GM21619 (cell line): ENCODE data around the gene CHRNE.
"Not testable (repeated sequence)": the region's sequence is repeated elsewhere in the genome, so short reads cannot be mapped to it uniquely, and the experiment has no call there.

ENCODE experiments used
- ATAC-seq: cut with Tn5 transposase; IDR thresholded peaks from one replicate; pipeline ENCODE4 v1.9.1; 2021; ENCODE audit not compliant: unreplicated experiment

CHRNE gene

DNA sequence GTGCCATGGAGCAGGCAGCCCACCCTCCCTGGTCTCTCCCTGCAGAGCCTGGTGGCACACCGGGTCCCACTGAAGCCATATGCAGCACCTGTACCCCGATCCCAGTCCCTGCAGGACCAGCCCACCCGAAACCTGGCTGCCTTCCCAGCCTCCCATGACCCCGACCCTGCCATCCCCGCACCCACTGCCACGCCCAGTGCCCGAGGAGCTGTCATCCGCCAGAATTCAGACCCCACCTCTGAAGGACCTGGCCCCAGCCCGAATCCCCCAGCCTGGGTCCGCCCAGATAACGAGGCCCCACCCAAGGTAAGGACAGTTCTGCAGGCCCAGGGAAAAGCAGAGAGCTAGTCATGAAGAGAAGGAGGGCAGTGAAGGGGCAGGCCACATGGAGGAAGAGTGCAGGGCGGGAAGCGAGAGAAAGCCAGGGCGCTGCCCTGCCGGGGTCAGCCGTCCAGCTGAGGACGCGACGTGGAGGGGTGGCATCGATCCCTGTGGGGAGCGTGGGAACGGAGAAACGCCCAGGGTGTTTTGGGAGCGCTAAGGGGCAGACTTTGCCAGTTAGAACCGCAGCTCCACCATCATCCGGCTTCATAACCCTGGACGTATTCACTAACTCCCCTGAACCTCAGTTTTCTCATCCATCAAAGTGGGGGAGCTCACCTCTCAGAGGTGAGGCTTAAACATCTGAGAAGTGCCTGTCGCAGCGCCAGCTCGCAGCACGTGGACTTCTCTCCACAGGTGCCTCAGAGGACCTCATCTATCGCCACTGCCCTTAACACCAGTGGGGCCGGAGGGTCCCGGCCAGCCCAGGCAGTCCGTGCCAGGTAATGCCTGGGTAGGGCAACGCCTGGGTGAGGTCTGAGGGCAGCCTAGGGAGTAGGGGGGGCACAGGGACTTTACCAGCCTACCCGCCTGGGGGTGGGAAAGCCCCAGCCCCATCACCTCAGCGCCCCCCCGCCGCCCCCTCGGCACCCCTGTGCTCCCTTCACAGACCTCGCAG, 11.2 kb downstream of the CHRNE start:
- no peak for ATAC-seq

DNA sequence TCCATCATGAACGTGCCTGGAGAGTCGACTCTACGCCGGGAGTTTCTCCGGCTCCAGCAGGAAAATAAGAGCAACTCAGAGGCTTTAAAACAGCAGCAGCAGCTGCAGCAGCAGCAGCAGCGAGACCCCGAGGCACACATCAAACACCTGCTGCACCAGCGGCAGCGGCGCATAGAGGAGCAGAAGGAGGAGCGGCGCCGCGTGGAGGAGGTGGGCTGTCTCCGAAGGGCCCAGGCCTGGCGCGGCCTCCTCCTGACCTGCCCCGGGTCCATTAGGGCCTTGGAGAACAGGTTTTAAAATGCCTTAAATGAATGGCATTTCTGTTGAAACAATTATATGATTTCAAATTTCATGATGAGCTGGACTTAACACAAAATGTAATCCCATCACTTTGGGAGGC, 15.3 kb downstream of the CHRNE start:
- ATAC-seq = no peak

DNA sequence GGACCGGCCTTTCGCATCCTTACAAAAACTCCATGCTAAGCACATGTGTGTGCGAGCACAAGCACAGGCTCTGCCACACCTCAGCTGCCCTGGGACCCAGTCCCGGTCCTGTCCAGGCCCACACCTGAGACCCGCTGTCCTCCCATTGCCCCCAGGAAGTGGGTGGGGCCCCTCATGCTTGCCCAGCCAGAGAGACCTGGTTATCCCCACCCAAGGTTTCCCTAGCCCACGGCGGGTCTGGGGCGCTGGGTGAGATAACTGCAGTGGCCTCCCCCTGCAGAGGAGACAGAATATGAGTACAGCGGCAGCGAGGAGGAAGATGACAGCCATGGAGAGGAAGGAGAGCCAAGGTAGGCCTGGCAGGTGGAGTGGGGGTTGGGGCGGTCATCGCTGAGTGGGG, 16.1 kb downstream of the CHRNE start:
- no peak for ATAC-seq

DNA sequence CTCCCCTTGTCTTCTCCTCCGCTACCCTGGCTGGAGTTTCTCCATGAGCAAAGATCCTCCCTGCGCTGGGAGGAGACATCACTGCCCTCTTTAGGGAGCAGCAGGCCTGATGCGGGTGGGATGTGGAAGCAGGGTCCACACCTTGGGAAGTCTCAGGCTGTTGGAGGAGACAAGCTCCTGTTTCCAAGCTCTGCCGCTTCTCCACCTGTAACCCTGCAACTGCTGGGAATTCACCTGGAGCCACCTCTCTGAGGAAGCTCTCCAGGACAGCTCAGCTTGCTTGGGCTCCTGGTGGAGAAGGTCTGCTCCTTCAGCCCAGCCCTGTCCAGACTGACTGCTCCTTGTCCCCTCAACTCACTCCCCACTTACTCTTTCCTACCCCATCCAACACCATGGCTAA, 18.4 kb downstream of the CHRNE start:
- ATAC-seq = no peak

DNA sequence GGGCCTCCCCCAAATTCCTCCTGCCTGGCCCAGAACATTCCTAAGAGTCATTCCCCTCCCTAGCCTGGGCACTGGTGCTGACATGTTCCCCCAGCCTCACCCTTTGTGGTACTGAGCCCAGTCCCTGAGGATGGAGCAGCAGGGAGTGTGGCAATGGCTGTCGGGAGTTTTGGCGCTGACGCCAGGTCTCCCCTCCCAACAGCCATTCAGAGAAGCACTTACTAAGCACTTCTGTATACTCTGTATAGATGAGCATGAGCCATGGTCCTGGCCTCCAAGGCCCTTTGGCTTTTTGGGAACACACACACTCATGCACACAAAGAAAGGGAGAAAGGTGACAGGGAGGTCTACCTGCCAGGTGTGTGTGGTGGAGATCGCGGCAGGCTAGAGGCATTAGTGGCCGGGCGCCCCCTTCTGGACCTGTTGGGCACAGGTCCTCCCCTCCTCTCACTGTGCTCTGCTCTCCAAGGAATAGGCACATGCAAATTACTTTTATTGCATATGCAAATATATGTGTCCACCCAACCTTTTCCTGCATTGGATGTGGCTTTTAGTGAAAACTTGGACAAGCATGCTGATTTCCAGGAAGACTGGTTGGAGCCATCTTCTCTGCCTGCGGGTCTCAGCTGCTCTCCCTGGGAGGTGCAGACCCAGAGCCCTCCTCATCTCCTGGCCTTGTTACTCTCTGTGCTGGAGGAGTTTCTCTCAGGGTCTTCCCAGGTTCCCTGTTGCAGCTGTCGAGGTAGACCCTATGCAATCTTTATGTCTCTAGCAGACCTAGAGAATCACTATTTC, 20.9 kb downstream of the CHRNE start:
- ATAC-seq = no peak

DNA sequence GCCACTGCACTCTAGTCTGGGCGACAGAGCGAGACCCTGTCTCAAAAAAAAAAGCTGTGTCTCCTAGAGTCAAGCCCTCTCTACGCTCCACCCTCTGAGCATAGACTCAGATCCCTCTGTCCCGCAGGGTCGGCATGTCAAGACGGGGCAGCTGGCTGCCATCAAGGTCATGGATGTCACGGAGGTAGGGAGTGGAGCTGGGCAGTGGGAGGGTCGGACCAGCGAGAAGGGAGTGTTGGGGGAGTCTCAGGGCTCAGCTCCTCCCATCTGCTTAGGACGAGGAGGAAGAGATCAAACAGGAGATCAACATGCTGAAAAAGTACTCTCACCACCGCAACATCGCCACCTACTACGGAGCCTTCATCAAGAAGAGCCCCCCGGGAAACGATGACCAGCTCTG, 22.0 kb downstream of the CHRNE start:
- ATAC-seq = no peak

DNA sequence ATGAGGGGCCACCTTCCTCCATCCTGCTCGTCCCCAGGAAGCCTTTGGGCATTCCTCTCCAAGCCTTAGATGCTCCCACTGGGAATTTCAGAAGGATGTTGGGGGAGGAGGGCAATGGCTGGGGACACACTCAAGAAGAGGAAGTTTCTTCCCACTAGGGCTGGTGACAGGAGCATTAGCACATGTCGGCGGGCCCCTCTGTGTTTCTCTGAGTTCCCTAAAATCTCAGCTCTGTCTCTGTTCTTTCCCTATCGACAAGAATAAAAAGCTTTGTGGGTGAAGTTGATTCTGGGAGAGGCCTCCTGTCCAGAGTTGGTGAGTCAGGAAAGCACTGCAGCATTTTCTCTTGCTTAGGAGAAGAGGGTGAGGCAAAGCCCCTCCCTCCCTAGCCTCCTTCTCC, 23.3 kb downstream of the CHRNE start:
- ATAC-seq = no peak

DNA sequence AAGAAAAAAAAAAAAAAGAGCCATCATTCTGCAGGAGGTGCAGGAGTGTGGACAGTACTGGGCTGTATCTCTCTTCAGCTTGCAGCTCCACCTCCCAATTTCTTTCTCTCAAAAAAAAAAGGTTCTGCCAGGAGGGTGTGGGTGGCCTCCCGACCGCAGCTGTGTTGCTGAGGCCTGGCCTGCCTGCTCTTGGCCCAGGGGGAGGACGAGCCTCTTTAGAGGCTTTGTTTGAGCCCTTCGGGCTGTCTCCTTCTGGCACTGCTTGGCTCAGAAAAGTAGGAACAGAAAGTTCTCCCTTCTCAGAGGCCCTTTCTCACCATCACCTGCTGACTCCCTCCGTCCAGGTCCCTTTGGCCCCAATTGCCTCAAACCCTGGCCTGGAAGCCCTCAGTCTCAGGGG, 25.8 kb downstream of the CHRNE start:
- no peak for ATAC-seq

DNA sequence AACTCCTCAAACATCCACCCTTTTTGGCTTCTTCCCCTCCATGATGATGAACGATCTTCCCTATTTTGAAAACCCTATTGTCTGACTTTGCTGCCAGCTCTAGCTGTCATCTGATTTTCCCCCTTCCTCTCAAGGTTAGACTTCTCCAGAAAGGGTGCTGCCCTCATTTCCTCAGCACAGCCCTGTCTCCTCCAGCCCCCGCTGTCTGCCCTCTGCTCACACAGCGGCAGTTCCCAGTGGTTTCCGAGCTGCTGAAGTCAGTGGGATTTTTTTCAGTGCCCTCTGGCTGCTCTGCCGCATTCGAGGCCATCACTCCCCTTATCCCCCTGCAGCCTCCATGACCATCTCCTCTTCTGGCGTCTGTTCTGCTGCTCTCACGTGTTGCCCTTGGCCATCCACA, 30.1 kb downstream of the CHRNE start:
- ATAC-seq = no peak

DNA sequence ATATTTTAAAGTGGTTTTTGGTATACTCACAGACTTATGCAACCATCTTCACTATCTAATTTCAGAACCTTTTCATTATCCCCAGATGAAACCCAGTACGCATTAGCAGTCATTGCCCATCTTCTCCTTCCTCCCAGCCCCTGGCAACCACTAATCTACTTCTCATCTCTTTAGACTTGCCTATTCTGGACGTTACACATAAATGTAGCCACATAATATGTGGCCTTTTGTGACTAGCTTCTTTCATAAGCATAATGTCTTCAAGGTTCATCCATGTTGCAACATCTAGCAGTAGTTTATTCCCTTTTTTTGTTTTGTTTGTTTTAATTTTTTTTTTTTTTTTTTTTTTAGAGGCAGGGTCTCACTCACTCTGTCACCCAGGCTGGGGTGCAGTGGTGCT, 32.0 kb downstream of the CHRNE start:
- no peak for ATAC-seq

DNA sequence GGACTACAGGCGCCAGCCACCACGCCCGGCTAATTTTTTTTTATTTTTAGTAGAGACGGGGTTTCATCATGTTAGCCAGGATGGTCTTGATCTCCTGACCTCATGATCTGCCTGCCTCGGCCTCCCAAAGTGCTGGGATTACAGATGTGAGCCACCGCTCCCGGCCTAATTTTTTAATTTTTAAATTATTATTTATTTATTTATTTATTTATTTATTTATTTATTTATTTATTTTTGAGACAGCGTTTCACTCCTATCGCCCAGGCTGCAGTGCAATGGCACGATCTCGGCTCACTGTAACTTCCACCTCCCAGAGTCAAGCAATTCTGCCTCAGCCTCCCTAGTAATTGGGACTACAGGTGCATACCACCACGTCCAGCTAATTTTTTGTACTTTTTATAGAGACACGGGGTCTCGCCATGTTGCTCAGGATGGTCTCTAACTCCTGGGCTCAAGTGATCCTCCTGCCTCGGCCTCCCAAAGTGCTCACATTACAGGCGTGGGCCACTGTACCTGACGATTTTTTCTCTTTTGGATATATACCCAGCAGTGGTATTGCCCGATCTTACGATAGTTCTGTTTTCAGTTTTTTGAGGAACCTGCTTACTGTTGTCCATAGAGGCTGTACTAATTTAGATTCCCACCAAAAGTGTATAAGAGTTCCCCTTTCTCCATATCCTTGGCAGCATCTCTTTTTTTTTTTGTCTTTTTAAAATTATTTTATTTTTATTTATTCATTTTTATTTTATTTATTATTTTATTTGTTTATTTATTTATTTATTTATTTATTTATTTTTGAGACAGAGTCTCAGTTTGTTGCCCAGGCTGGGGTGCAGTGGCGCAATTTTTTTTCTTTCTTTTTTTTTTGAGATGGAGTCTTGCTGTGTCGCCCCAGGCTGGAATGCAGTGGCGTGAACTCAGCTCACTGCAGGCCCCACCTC, 33.6 kb downstream of the CHRNE start:
- ATAC-seq = not testable (repeated sequence)

DNA sequence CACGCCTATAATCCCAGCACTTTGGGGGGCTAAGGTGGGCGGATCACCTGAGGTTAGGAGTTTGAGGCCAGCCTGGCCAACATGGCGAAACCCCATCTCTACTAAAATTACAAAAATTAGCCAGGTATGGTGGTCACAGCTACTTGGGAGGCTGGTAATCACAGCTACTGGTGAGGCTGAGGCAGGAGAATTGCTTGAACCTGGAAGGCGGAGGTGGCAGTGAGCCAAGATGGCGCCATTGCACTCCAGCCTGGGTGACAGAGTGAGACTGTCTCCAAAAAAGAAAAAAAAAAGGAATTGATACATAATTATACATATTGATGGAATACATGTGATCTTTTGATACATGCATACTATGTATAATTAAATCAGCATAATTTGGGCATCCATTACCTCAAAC, 35.4 kb downstream of the CHRNE start:
- ATAC-seq = not testable (repeated sequence)

DNA sequence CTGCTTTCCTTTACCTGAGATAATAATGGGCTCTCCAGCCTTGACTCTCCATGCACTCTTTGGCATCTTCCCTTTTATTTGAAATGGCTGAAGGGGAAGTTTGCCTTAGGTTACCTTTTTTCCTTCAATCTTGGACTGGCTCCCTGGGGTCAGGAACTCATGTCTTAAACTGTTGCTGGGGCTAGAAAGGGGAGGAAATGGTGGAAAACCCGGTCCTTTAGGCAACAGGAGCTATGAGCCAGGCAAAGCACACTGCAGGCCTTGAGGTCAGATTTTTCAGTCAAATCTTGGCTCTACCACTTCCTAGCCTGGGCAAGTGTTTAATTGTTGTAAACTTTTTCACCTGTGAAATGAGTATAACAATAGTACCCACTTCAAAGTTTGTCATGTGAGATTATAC, 39.6 kb downstream of the CHRNE start:
- ATAC-seq = no peak

DNA sequence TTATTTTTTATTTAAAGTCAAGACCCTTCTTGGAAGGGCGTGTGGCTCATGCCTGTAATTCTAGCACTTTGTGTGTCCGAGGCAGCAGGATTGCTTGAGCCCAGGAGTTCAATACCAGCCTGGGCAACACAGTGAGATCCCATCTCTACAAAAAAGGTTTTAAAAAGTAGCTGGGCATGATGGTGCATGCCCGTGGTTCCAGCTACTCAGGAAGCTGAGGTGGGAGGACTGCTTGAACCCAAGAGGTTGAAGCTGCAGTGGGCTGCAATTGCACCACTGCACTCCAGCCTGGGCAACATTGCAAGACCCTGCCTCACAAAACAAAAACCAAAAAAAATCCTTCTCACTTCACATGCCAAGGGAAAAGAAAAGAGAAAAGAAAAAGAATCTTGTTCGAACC, 40.2 kb downstream of the CHRNE start:
- ATAC-seq = no peak

DNA sequence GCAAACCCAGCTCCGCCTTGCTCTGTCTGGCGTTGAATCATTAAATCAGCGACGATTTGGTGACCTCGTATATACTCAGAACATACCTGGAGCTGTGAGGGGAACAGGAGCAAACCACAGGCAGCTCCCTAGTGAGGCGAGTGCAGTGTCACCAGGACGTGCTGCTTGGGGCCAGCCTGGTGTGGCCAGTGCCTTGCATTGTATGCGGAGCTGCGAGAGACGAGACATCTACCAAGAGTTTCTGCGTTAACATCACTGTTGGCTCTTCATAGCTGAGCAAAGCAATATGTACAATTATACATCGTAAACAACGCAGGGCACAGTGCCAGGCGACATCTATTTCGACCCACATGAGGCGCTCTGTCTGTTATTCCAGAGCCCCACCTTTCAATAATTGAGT, 41.8 kb downstream of the CHRNE start:
- ATAC-seq = no peak

DNA sequence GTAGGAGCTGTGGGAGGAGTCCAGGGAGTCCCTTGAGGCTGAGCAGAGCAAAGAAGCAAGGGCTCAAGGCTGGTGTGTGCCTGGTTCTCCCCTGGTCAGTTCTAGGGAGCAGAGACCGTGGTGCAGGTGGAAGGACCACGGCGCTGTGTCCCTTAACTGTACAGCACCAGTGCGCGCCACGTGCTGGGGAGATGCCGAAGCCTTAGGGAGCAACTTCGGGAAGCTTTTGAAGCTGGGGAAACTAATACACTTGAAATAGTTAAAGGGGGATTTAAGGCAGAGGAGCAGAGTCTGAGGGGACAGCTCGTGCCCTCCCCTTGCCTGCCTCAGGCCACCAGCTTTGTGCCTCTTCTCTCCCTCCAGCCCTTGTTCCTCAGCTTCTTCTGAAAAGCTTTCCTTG, 42.2 kb downstream of the CHRNE start:
- ATAC-seq = no peak

DNA sequence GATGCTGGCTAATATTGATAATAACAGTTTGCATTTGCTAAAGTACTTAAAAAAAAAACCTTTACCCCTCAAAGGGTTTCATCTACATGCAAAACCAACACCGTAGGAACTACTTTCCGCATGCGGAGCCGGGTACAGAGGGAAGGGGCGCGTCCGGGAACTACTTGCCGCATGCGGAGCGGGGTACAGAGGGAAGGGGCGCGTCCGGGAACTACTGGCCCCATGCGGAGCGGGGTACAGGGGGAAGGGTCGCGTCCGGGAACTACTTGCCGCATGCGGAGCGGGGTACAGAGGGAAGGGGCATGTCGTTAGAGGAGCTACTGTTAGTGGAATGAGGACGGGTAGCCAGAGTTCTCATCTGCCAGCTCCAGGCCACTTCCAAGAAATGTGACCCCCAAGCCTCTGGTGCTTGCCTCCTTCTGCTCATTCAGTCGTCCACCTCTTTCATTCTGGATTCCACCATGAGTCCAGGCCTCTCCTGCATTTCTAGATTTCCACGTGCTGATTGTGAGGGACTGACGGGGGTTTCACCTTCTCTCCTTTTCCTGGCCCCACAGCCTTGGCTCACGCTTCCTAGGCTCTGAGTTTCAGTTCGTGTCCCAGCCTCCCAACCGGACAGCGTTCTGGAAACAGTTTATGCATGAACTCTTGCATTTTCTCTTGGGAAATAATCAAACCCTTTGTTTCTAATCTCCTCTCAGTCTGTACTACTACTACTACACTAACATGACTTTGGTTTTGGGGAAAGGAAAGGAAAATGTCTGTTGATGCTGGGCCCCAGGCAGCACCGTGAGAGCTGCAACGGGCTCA, 42.9 kb downstream of the CHRNE start:
- no peak for ATAC-seq

DNA sequence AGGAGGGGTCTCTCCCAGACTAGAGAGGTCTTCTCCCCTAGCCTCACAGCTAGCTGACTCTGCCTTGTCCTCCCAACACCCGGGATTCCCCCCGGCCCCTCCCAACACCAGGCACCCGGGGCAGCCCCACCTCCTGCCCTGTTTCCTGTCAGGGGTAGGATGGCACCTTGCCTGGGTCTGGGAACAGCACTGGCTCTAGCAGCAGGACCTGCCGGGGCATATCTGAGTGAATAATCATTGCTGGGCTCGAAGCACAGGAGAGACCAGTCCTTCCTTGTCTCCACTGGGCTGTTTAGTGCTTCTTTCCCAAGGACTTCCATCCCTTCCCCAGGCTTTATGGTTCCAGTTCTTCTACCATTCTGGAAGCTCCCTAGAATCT, 44.0 kb downstream of the CHRNE start:
- no peak for ATAC-seq

DNA sequence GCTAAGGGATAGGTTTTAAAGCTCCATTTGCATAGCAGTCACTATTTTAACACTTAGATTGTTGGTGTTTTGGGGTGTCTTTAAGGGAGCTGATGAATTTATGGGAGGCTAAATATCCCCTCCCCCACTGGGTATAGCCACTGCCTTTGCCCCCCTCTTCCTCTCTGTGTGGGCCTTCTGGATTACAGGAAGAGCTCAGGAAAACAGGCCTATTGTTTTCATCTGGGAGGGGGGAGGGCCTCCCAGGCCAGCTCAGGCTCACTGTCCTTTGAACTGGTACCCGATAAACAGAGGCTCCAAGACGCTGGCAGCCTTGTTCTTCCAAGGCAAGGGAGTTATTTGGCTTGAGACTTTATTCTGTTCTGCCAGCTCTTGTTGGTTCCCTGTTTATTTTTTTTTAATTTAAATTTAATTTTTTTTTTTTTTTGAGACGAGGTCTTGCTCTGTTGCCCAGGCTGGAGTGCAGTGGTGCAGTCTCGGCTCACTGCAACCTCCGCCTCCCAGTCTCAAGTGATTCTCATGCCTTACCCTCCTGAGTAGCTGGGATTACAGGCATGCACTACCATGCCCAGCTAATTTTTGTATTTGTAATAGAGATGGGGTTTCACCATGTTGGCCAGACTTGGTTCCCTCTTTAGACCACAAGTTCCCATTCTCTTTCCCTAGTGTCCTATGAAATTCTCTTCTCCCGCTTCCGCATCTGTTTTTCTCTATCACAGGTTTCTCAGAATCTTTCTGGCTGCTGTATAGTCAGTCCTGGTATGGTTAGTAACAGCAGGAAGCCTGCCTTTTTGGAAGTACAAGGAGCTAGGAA, 44.6 kb downstream of the CHRNE start:
- ATAC-seq = no peak
